HK-2 (cell line): ENCODE measurements around the gene SH2D2A.

Source experiments
- DNase-seq: peaks from one replicate; pipeline ENCODE4 v3.0.0-alpha.2; 2018; ENCODE audit not compliant: unreplicated experiment

SH2D2A gene

GRCh38 chr1:156823210-156823790, 6.7 kb upstream of the SH2D2A start:
- DNase-seq, result no peak

GRCh38 chr1:156822680-156823079, 6.0 kb upstream of the SH2D2A start:
- no peak for DNase-seq

GRCh38 chr1:156821801-156822200, 5.2 kb upstream of the SH2D2A start:
- no peak for DNase-seq

GRCh38 chr1:156815961-156816422, 656 bp downstream of the SH2D2A start:
- no peak for DNase-seq

- no peak for DNase-seq
These were observed 1.3 kb downstream of the SH2D2A start for GRCh38 chr1:156815307-156815826.

- no peak for DNase-seq
These were observed 1.9 kb downstream of the SH2D2A start for GRCh38 chr1:156814571-156815260.

GRCh38 chr1:156813750-156814570, 2.7 kb downstream of the SH2D2A start:
- peak; percentile 73 for DNase-seq

- no peak for DNase-seq
These were observed 3.4 kb downstream of the SH2D2A start for GRCh38 chr1:156813298-156813697.

GRCh38 chr1:156812293-156812990, 4.2 kb downstream of the SH2D2A start:
- DNase-seq, result no peak

- no peak for DNase-seq
These were observed 5.5 kb downstream of the SH2D2A start for GRCh38 chr1:156811168-156811567.

- DNase-seq, result no peak
These were observed 6.8 kb downstream of the SH2D2A start for GRCh38 chr1:156809711-156810366.

GRCh38 chr1:156809281-156809680, 7.4 kb downstream of the SH2D2A start:
- no peak for DNase-seq

- no peak for DNase-seq
These were observed 8.2 kb downstream of the SH2D2A start for GRCh38 chr1:156808186-156809030.

- DNase-seq, result no peak
These were observed 9.0 kb downstream of the SH2D2A start for GRCh38 chr1:156807627-156808026.

GRCh38 chr1:156806512-156807440, 9.9 kb downstream of the SH2D2A start:
- DNase-seq, result no peak

GRCh38 chr1:156805766-156806511, 10.7 kb downstream of the SH2D2A start:
- DNase-seq, result no peak

- DNase-seq, result peak; percentile 52
These were observed 11.9 kb downstream of the SH2D2A start for GRCh38 chr1:156804572-156805243.

GRCh38 chr1:156804026-156804425, 12.6 kb downstream of the SH2D2A start:
- no peak for DNase-seq
